Endothelial cell (in vitro differentiated cells): ENCODE data around the gene PRPSAP1. TPM values are rescaled to one million over a fixed set of nuclear protein-coding genes. Genes with fewer than 3 reads are reported as not detected.
A peak's percentile ranks its signal among the peaks of the same experiment; 100 is the strongest.

Experiments
- DNase-seq: peaks from one replicate; pipeline ENCODE4 v3.0.0; 2021; ENCODE audit warnings: low spot score
- H3K27ac Mint-ChIP-seq: one replicate; pipeline ENCODE4 v1.8.0; 2021; ENCODE audit warnings: mixed read lengths, inconsistent platforms; ENCODE audit not compliant: unreplicated experiment
- H3K27me3 Mint-ChIP-seq: one replicate; pipeline ENCODE4 v1.8.0; 2021; ENCODE audit warnings: mild to moderate bottlenecking, moderate library complexity, mixed read lengths, inconsistent platforms; ENCODE audit not compliant: unreplicated experiment
- H3K36me3 Mint-ChIP-seq: one replicate; pipeline ENCODE4 v1.8.0; 2021; ENCODE audit warnings: mild to moderate bottlenecking, low read depth, mixed read lengths, inconsistent platforms; ENCODE audit not compliant: unreplicated experiment
- H3K4me1 Mint-ChIP-seq: one replicate; pipeline ENCODE4 v1.8.0; 2021; ENCODE audit warnings: mild to moderate bottlenecking, mixed read lengths, inconsistent platforms; ENCODE audit not compliant: unreplicated experiment
- H3K4me3 Mint-ChIP-seq: one replicate; pipeline ENCODE4 v1.8.0; 2021; ENCODE audit warnings: mild to moderate bottlenecking, mixed read lengths, inconsistent platforms; ENCODE audit not compliant: unreplicated experiment
- H3K9me3 Mint-ChIP-seq: one replicate; pipeline ENCODE4 v1.8.0; 2021; ENCODE audit warnings: mixed read lengths, inconsistent platforms; ENCODE audit not compliant: unreplicated experiment
- CTCF ChIP-seq: fragments of 200-600 bp; sonication (generic); IDR thresholded peaks from one replicate; pipeline ENCODE4 v1.5.0; 2021; ENCODE audit warnings: antibody characterized with exemption; ENCODE audit not compliant: unreplicated experiment
- total RNA-seq: library from RNA; stranded (reverse); fragmentation: NEBNext Ultra II Directional; extraction: Animal tissue kit (Norgen Biotek cat#: 25700); gene quantifications from one replicate; pipeline ENCODE4 v1.2.1, GENCODE V29; 2021; ENCODE audit not compliant: unreplicated experiment

PRPSAP1 gene
- total RNA-seq, 1 donor from 2014 or later, result 136 TPM

- DNase-seq, result no peak
- no peaks in the 10 kb centered on the region for H3K9me3 Mint-ChIP-seq
- no peak overlapping the region for H3K27ac Mint-ChIP-seq
- H3K36me3 Mint-ChIP-seq, result peaks cover 43% of the 10 kb centered on the region
- peaks cover 7% of the 10 kb centered on the region for H3K4me1 Mint-ChIP-seq
- H3K27me3 Mint-ChIP-seq, result no peaks in the 10 kb centered on the region
- TF ChIP-seq CTCF, result no peak
- no peak overlapping the region for H3K4me3 Mint-ChIP-seq
Observed at GRCh38 chr17:76341301-76341700, 12.4 kb downstream of the PRPSAP1 start.

GRCh38 chr17:76337413-76337777 lies 16.3 kb downstream of the PRPSAP1 start:
- no peak for TF ChIP-seq CTCF
- Mint-ChIP-seq H3K4me1 (peaks cover 21% of the 10 kb centered on the region), H3K36me3 (peaks cover 26% of the 10 kb centered on the region), H3K4me3 (peak overlapping the region; percentile 33), H3K27me3 (no peaks in the 10 kb centered on the region), H3K27ac (peak overlapping the region; percentile 67), H3K9me3 (no peaks in the 10 kb centered on the region)
- DNase-seq, result no peak

GRCh38 chr17:76336756-76337412 lies 16.8 kb downstream of the PRPSAP1 start:
- Mint-ChIP-seq H3K9me3 (no peaks in the 10 kb centered on the region), H3K27me3 (no peaks in the 10 kb centered on the region), H3K27ac (peak overlapping the region; percentile 67), H3K4me3 (peak overlapping the region; percentile 33), H3K4me1 (peaks cover 21% of the 10 kb centered on the region), H3K36me3 (peaks cover 24% of the 10 kb centered on the region)
- no peak for TF ChIP-seq CTCF
- DNase-seq, result no peak

- DNase-seq, result no peak
- no peaks in the 10 kb centered on the region for H3K9me3 Mint-ChIP-seq
- H3K4me1 Mint-ChIP-seq, result peaks cover 31% of the 10 kb centered on the region
- H3K4me3 Mint-ChIP-seq, result no peak overlapping the region
- no peak for TF ChIP-seq CTCF
- peaks cover 19% of the 10 kb centered on the region for H3K36me3 Mint-ChIP-seq
- H3K27ac Mint-ChIP-seq, result no peak overlapping the region
- H3K27me3 Mint-ChIP-seq, result no peaks in the 10 kb centered on the region
Observed at GRCh38 chr17:76335716-76336381, 17.9 kb downstream of the PRPSAP1 start.
